Karpas-422 (cell line): ENCODE measurements around the gene SGMS1. TPM values are rescaled to one million over a fixed set of nuclear protein-coding genes. Genes with fewer than 3 reads are reported as not detected.
"Not testable (repeated sequence)": the region's sequence is repeated elsewhere in the genome, so short reads cannot be mapped to it uniquely, and the experiment has no call there.

Experiments used
- DNase-seq: peaks from one replicate; pipeline ENCODE4 v3.0.0-alpha.2; 2015
- H2AFZ ChIP-seq: fragments of 200-600 bp; sonication (generic); 2 replicates; pipeline ENCODE4 v1.6.1; 2014; ENCODE audit warnings: antibody characterized with exemption, low read length, mixed read lengths
- H3K27ac ChIP-seq: fragments of 200-600 bp; sonication (generic); 2 replicates; pipeline ENCODE4 v1.5.1; 2014; ENCODE audit warnings: mild to moderate bottlenecking, low read length, moderate library complexity
- H3K27me3 ChIP-seq: fragments of 200-600 bp; sonication (generic); 2 replicates; pipeline ENCODE4 v1.6.1; 2014; ENCODE audit warnings: low read length, mixed read lengths
- H3K36me3 ChIP-seq: fragments of 200-600 bp; sonication (generic); 2 replicates; pipeline ENCODE4 v1.6.1; 2014; ENCODE audit warnings: low read length, mixed read lengths; ENCODE audit not compliant: insufficient read depth
- H3K4me1 ChIP-seq: fragments of 200-600 bp; sonication (generic); 2 replicates; pipeline ENCODE4 v1.6.1; 2014; ENCODE audit warnings: mild to moderate bottlenecking, low read length, mixed read lengths
- H3K4me2 ChIP-seq: fragments of 200-600 bp; sonication (generic); 2 replicates; pipeline ENCODE4 v1.6.1; 2014; ENCODE audit warnings: low read length, low read depth, mild to moderate bottlenecking; ENCODE audit not compliant: poor library complexity, severe bottlenecking
- H3K4me3 ChIP-seq: fragments of 200-600 bp; sonication (generic); 2 replicates; pipeline ENCODE4 v1.5.1; 2014; ENCODE audit warnings: mild to moderate bottlenecking, antibody characterized with exemption, low read length, mixed read lengths
- H3K79me2 ChIP-seq: fragments of 200-600 bp; sonication (generic); 2 replicates; pipeline ENCODE4 v1.6.1; 2014; ENCODE audit warnings: mild to moderate bottlenecking, low read length, mixed read lengths
- H3K9ac ChIP-seq: fragments of 200-600 bp; sonication (generic); 2 replicates; pipeline ENCODE4 v1.6.0; 2014; ENCODE audit warnings: low read length
- H3K9me2 ChIP-seq: fragments of 200-600 bp; sonication (generic), shearing (Covaris generic); replicated peaks from 2 replicates; pipeline ENCODE4 v1.6.0; 2014; ENCODE audit warnings: mild to moderate bottlenecking, low read length, moderate library complexity; ENCODE audit not compliant: insufficient read depth
- H3K9me3 ChIP-seq: fragments of 300-700, 200-600 bp; sonication (generic); 2 replicates; pipeline ENCODE4 v1.6.1; 2014; ENCODE audit warnings: low read length, mixed read lengths
- H4K20me1 ChIP-seq: fragments of 200-600 bp; sonication (generic); 2 replicates; pipeline ENCODE4 v1.6.1; 2014; ENCODE audit warnings: mild to moderate bottlenecking, antibody characterized with exemption, low read length, low read depth; ENCODE audit not compliant: insufficient read depth
- total RNA-seq: library from RNA; depleted of rRNA; stranded (reverse); fragments of >200 nt; shearing (Covaris generic); gene quantifications from 2 replicates; pipeline ENCODE4 v1.2.3, GENCODE V29; 2014; ENCODE audit warnings: low replicate concordance

The SGMS1 gene
- total RNA-seq, 1 experiment from 2014 or later = 2.9 TPM

DNA sequence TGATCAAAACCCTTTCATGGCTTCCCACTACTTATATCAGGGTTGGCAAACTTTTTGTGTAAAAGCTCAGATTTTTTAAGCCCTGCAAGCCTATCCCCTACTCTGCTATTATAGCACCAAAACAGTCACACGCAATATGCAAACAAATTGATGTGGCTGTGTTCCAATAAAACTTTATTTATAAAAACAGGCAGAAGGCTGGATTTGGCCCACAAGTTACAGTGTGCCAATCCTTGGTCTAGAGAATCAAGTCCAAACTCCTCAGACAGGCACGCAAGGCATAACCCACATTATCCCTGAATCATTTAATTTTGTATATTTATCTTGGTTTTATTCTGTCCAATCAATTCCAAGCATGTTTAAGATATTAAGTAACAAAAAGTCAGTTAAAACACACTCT, 71.9 kb downstream of the SGMS1 start:
- Histone ChIP-seq H3K9me3 (no peaks in the 10 kb centered on the region), H2AFZ (no peak overlapping the region), H3K9me2 (no peaks in the 10 kb centered on the region), H3K4me3 (no peak overlapping the region), H3K79me2 (no peaks in the 10 kb centered on the region), H3K27me3 (no peaks in the 10 kb centered on the region), H3K4me2 (no peak overlapping the region), H3K36me3 (no peaks in the 10 kb centered on the region), H3K4me1 (no peaks in the 10 kb centered on the region), H3K9ac (no peak overlapping the region), H3K27ac (no peak overlapping the region), H4K20me1 (peaks cover 24% of the 10 kb centered on the region)
- DNase-seq = no peak

DNA sequence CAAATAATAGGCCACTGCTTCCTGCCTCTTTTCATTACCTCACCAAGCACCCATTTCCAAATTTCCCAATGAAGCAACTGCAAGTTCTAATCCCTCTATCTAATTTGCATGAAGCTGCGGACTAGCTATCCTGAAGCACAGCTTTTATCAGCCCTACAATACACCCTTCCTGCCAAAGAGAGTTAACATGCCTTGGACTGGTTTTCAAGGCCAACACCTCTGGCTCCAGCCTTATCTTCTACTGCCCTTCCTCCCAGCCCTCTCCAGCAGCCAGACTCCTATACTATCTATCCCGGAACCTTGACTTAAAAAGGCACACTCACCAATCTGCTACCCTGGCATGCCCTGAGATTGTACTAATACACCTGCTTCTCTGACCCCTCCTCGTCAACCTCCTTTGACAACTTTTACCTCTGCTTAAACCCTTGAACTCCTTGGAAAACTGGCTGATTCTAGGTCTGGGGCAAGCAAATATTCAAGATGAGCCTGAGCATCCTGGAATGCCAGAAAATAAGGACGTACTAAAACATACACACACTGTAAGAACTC, 73.4 kb downstream of the SGMS1 start:
- no peaks in the 10 kb centered on the region for H3K4me1 ChIP-seq
- no peaks in the 10 kb centered on the region for H3K36me3 ChIP-seq
- no peaks in the 10 kb centered on the region for H3K79me2 ChIP-seq
- H3K9me2 ChIP-seq = no peaks in the 10 kb centered on the region
- H3K27me3 ChIP-seq = no peaks in the 10 kb centered on the region
- peaks cover 17% of the 10 kb centered on the region for H4K20me1 ChIP-seq
- H2AFZ ChIP-seq = no peak overlapping the region
- H3K9ac ChIP-seq = no peak overlapping the region
- no peaks in the 10 kb centered on the region for H3K9me3 ChIP-seq
- H3K27ac ChIP-seq = no peak overlapping the region
- DNase-seq = no peak
- no peak overlapping the region for H3K4me3 ChIP-seq
- no peak overlapping the region for H3K4me2 ChIP-seq

DNA sequence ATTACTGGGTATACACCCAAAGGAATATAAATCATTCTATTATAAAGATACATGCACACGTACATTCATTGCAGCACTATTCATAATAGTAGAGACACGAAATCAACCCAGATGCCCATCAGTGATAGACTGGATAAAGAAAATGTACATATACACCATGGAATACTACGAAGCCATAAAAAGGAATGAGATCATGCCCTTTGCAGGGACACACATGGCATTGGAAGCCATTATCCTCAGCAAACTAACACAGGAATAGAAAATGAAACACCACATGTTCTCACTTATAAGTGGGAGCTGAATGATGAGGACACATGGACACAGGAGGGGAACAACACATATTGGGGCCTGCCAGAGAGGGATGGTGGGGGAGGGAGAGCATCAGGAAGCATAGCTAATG, 74.6 kb downstream of the SGMS1 start:
- not testable (repeated sequence) for H3K4me2 ChIP-seq, H3K9me2 ChIP-seq, H3K4me1 ChIP-seq, H3K27ac ChIP-seq, H3K9ac ChIP-seq, H3K9me3 ChIP-seq, H3K27me3 ChIP-seq, H3K36me3 ChIP-seq, DNase-seq, H3K4me3 ChIP-seq, H2AFZ ChIP-seq, H3K79me2 ChIP-seq
- H4K20me1 ChIP-seq = peaks cover 13% of the 10 kb centered on the region

DNA sequence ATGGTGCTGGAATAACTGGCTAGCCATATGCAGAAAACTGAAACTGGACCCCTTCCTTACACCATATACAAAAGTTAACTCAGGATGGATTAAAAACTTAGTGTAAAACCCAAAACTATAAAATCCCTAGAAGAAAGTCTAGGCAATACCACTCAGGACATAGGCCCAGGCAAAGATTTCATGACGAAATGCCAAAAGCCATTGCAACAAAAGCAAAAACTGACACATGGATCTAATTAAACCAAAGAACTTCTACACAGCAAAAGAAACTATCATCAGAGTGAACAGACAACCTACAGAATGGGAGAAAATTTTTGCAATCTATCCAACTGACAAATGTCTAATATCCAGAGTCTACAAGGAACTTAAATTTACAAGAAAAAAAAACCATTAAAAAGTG, 75.3 kb downstream of the SGMS1 start:
- not testable (repeated sequence) for H3K9ac ChIP-seq, H3K27ac ChIP-seq, H3K36me3 ChIP-seq, H3K27me3 ChIP-seq, H3K4me1 ChIP-seq, H3K9me2 ChIP-seq, H3K79me2 ChIP-seq, H2AFZ ChIP-seq, H3K9me3 ChIP-seq, H3K4me3 ChIP-seq, DNase-seq, H3K4me2 ChIP-seq
- peaks cover 13% of the 10 kb centered on the region for H4K20me1 ChIP-seq

DNA sequence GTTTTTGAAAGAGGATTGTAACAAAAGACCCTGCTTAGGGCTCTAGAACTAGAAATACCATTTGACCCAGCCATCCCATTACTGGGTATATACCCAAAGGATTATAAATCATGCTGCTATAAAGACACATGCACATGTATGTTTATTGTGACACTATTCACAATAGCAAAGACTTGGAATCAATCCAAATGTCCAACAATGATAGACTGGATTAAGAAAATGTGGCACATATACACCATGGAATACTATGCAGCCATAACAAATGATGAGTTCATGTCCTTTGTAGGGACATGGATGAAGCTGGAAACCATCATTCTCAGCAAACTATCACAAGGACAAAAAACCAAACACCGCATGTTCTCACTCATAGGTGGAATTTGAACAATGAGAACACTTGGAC, 77.5 kb downstream of the SGMS1 start:
- not testable (repeated sequence) for H3K4me3 ChIP-seq, H3K4me1 ChIP-seq, H3K4me2 ChIP-seq, H3K9me3 ChIP-seq, H3K9ac ChIP-seq, H3K27me3 ChIP-seq, H3K27ac ChIP-seq, H3K79me2 ChIP-seq, H3K9me2 ChIP-seq, DNase-seq, H2AFZ ChIP-seq, H3K36me3 ChIP-seq
- H4K20me1 ChIP-seq = peaks cover 20% of the 10 kb centered on the region

DNA sequence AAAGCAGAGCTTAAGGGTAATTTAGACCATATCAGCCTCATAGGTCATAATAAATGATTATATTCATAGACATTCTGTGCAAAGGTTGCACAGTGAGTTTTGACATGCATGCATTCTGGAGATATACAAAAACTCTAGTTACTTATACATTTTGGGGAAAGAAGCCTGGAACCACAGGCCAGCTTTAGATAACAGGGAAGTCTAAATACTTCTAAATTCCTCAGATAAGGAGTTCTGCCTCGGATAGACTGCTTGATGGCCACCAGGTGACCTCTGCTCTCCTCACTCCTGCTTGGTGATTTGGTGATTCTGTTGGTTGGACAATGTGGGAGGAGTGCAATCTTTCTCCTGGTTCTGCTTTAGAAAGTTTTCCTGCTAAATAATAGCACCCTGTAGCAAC, 77.9 kb downstream of the SGMS1 start:
- Histone ChIP-seq H3K4me3 (no peak overlapping the region), H4K20me1 (peaks cover 16% of the 10 kb centered on the region), H3K27ac (no peak overlapping the region), H3K9ac (no peak overlapping the region), H3K9me2 (no peaks in the 10 kb centered on the region), H3K27me3 (no peaks in the 10 kb centered on the region), H3K36me3 (no peaks in the 10 kb centered on the region), H3K9me3 (no peaks in the 10 kb centered on the region), H3K79me2 (no peaks in the 10 kb centered on the region), H3K4me1 (no peaks in the 10 kb centered on the region), H3K4me2 (no peak overlapping the region), H2AFZ (no peak overlapping the region)
- no peak for DNase-seq

DNA sequence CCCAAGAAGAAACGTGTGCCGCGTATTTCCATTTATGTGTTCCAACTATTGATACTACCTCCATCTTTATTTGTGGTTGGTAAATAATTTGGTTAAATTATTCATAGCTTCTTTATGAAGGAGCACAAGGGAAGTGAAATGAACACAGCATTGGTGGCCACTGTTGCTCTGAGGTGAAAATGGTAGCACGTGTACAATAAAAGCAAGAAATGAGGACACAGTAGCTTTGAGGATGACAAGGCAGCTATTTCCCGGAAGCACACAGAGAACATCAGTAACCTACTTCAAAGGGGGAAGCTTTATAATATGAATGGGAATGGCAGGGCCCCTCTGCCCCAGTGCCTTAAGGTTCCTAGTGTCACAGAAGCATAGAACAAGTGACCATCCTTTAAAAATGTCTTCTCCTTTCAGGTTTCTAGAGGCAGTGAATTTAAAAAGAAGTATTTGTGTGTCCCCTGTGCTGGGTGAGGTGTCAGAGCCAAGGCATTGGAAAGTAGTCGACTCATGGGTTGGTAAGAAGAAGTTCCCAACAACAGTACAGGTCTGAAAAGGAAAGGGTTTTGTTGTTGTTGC, 78.8 kb downstream of the SGMS1 start:
- H3K27ac ChIP-seq = no peak overlapping the region
- no peak overlapping the region for H3K9ac ChIP-seq
- no peaks in the 10 kb centered on the region for H3K79me2 ChIP-seq
- DNase-seq = no peak
- no peaks in the 10 kb centered on the region for H3K9me2 ChIP-seq
- H3K36me3 ChIP-seq = no peaks in the 10 kb centered on the region
- no peaks in the 10 kb centered on the region for H3K4me1 ChIP-seq
- H3K9me3 ChIP-seq = no peaks in the 10 kb centered on the region
- no peak overlapping the region for H3K4me2 ChIP-seq
- peaks cover 12% of the 10 kb centered on the region; the same call in 1 of the 2 replicates for H4K20me1 ChIP-seq
- H3K4me3 ChIP-seq = no peak overlapping the region
- no peak overlapping the region for H2AFZ ChIP-seq
- no peaks in the 10 kb centered on the region for H3K27me3 ChIP-seq

DNA sequence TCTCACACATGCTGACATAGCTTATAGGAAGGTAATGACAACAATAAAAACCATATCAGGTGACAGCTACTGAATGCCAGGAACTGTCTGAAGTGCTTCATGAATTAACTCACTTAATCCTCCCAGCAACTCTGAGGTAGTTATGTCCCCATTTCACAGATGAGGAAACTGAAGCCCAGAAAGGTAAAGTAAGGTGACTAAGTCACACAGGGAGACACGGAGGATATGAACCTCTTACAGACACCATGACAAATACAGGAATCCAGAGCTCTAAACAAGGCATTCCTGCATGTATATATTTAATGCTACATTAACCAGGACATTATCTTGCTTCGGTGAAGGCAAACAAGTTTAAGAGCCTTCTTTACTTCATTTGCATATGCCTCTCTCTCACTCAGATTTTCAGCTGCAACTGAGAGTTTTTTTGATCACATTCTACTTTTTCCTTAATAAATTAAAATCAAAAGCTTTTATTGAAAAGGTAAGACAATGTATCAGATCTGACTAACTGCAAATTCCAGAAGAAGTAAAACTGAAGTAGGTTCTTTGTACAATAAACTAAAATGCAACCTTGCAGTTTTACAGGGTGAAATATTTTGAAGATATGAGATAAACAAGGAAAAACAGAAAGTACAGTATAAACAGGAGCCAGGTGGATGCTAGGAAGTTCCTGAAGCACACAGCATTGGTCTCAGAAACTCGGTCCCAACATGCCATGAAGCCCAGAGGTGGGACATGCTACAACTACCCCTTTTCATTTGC, 79.5 kb downstream of the SGMS1 start:
- H3K36me3 ChIP-seq = no peaks in the 10 kb centered on the region
- no peaks in the 10 kb centered on the region for H3K9me2 ChIP-seq
- no peak overlapping the region for H3K4me2 ChIP-seq
- H3K79me2 ChIP-seq = no peaks in the 10 kb centered on the region
- no peak for DNase-seq
- no peak overlapping the region for H3K27ac ChIP-seq
- H2AFZ ChIP-seq = no peak overlapping the region
- H3K4me3 ChIP-seq = no peak overlapping the region
- no peak overlapping the region for H3K9ac ChIP-seq
- H3K4me1 ChIP-seq = no peaks in the 10 kb centered on the region
- H4K20me1 ChIP-seq = 0 out of 2 replicates have a peak, but pooled peaks cover 11% of the 10 kb centered on the region
- H3K9me3 ChIP-seq = no peaks in the 10 kb centered on the region
- H3K27me3 ChIP-seq = no peaks in the 10 kb centered on the region
